Cardiac muscle cell (in vitro differentiated cells and primary cell): Measurements from ENCODE around the gene MBP. TPM values are rescaled to one million over a fixed set of nuclear protein-coding genes. Genes with fewer than 3 reads are reported as not detected.
A peak's percentile ranks its signal among the peaks of the same experiment; 100 is the strongest.

Source experiments
- DNase-seq, 2 donors: peaks; one replicate each; pipeline versions ENCODE4 v3.0.0 to v3.0.0-alpha.2; 2010 to 2017; ENCODE audit warnings: low read depth in 1 of 2, low spot score in 1 of 2
- H3K27ac ChIP-seq: fragments of 200-600 bp; sonication (generic); 2 replicates; pipeline ENCODE4 v1.5.1; 2016
- H3K27me3 ChIP-seq: fragments of 200-600 bp; sonication (generic); 2 replicates; pipeline ENCODE4 v1.6.0; 2016; ENCODE audit warnings: control low read depth
- H3K36me3 ChIP-seq: fragments of 200-600 bp; sonication (generic); 2 replicates; pipeline ENCODE4 v1.5.1; 2016; ENCODE audit warnings: control low read depth
- H3K4me1 ChIP-seq: fragments of 200-600 bp; sonication (generic); 2 replicates; pipeline ENCODE4 v1.8.1; 2017; ENCODE audit warnings: low read depth, mild to moderate bottlenecking, mixed run types
- H3K4me3 ChIP-seq: fragments of 200-600 bp; sonication (generic); 2 replicates; pipeline ENCODE4 v1.5.1; 2016; ENCODE audit warnings: mild to moderate bottlenecking
- H3K9me3 ChIP-seq: fragments of 200-600 bp; sonication (generic); 2 replicates; pipeline ENCODE4 v1.5.1; 2017; ENCODE audit warnings: low read depth, mild to moderate bottlenecking, control low read depth
- polyA plus RNA-seq: library from polyadenylated mRNA; unstranded; fragments of >200 nt; fragmentation: Nextera tagmentation; extraction: Ambion mirVana; gene quantifications from 2 replicates; pipeline ENCODE4 v1.2.1, GENCODE V29; 2016
- total RNA-seq: library from RNA; depleted of rRNA; stranded (reverse); fragments of >200 nt; gene quantifications from 2 replicates; pipeline ENCODE4 v1.2.3, GENCODE V29; 2016
- TF ChIP-seq, protein P1 (sequence below): IDR thresholded peaks from 2 replicates; pipeline ENCODE4 v1.5.1; 2012; ENCODE audit warnings: low read depth, mild to moderate bottlenecking, low read length

MBP gene
- total RNA-seq (0.04 and 0.42 TPM in 2 replicates), polyA plus RNA-seq (0.32 TPM in 1 of 2 replicates, not detected in the other)

DNA sequence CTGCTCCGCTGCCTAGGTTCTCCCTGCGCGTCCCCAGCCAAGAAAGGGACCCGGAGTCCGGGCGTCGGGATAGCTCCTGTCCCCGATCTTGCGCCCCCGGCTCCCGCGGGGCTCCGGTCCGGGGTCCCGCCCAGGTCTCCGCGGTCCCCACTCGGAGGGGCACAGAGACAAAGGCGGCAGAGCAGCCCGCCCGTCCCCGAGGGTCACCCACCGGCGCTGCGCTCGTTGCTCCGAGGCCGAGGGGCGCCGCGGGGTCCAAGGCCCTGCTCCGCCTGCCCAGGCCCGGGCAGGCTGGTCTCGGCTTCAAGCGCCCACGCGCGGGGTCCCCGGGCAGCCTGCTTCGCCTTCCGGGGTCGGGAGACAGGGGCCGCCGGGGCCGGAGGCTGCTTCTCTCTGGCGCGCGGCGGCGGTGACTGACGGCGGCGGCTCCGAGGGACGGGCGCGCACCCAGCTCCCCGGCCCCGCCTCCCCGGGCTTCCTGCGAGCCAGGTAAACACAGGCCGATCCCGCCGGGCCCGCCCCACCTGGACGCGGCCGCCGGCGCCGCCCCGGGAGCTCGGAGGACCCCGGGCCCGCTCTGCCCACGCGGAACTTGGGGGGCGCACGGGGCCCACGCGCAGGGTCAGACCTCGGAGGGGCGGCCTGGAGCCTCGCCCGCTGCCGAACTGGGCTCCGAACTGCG lies at the start of gene MBP:
Gene MBP, minus strand, starts transcription at position 415 of the 682 bp plus-strand sequence. CDS start 27,522 bp downstream, outside the sequence.
- DNase-seq, result peak in 1 of 2 donors; percentile 53
- no peaks in the 10 kb centered on the region for H3K9me3 ChIP-seq
- H3K36me3 ChIP-seq, result no peaks in the 10 kb centered on the region
- H3K27ac ChIP-seq, result no peak within 1 kb of the TSS
- H3K4me3 ChIP-seq, result peak within 1 kb of the TSS; percentile 45
- TF ChIP-seq, protein P1, sequence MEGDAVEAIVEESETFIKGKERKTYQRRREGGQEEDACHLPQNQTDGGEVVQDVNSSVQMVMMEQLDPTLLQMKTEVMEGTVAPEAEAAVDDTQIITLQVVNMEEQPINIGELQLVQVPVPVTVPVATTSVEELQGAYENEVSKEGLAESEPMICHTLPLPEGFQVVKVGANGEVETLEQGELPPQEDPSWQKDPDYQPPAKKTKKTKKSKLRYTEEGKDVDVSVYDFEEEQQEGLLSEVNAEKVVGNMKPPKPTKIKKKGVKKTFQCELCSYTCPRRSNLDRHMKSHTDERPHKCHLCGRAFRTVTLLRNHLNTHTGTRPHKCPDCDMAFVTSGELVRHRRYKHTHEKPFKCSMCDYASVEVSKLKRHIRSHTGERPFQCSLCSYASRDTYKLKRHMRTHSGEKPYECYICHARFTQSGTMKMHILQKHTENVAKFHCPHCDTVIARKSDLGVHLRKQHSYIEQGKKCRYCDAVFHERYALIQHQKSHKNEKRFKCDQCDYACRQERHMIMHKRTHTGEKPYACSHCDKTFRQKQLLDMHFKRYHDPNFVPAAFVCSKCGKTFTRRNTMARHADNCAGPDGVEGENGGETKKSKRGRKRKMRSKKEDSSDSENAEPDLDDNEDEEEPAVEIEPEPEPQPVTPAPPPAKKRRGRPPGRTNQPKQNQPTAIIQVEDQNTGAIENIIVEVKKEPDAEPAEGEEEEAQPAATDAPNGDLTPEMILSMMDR, result no peak
- H3K4me1 ChIP-seq, result peaks cover 4% of the 10 kb centered on the region
- H3K27me3 ChIP-seq, result peaks cover 80% of the 10 kb centered on the region

DNA sequence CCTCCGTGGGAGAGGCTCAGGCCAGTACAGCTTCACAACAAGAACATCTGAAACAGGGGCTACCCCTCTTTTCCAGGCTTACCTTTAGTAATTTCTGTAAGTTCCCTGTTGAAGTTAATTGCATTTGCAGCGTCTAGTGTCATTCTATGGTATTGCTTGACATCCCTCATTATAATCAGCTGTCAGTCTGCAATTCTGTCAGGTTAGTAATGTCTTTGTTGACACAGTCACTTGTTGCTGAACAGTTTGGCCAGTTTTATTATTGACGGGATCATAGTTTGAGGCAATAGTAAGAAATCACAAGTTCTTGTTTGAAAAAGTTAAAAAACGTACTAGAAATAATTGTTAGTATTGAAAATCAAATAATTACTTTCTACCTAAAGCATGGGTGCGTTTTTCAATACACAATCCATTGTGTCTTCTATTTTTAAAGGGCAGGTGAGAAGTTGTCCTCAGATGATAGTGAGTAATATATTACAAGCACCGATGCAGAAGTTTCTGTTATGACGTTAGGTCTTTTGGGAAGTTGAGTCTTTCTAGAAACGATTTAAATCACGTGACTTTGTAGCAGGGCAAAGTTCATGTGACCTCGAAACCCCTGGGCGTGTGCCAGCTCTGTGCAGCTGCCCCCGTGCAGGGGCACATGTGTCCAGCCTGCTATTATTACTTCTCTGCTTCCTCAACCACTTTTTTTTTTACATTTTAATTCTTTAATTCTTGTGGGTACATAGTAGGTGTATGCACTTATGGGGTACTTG lies 49.5 kb upstream of the MBP start:
- TF ChIP-seq, protein P1, result no peak

DNA sequence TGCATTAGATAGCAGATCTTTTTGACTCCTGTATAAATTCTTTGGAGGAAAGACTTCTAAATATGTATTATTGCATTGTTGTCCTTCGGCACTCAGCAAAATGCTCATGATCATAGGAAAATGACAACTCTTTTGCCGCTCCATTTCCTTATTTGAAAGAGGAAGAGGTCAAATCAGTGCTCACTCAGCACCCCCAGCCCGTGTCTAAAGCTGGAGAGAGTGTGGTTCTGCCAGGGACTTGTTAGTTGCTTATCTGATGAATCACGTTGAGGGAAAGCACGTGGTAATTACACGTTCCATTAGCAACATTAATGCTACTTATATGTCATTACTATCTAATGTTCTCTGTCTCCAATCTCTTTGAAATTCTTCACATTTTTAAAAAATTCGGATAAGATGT lies 46.0 kb upstream of the MBP start:
- no peaks in the 10 kb centered on the region for H3K9me3 ChIP-seq
- no peaks in the 10 kb centered on the region for H3K27me3 ChIP-seq
- H3K27ac ChIP-seq, result no peak overlapping the region
- H3K4me3 ChIP-seq, result no peak overlapping the region
- no peaks in the 10 kb centered on the region for H3K36me3 ChIP-seq
- DNase-seq, result peak in 1 of 2 donors; percentile 56
- no peaks in the 10 kb centered on the region for H3K4me1 ChIP-seq
- TF ChIP-seq, protein P1, result no peak

More for the DNA sequence above, 49.5 kb upstream of the MBP start:
- H3K27ac ChIP-seq, result no peak overlapping the region
- H3K4me1 ChIP-seq, result no peaks in the 10 kb centered on the region
- H3K9me3 ChIP-seq, result no peaks in the 10 kb centered on the region
- H3K36me3 ChIP-seq, result no peaks in the 10 kb centered on the region
- H3K4me3 ChIP-seq, result no peak overlapping the region
- no peaks in the 10 kb centered on the region for H3K27me3 ChIP-seq
- no peak for DNase-seq

DNA sequence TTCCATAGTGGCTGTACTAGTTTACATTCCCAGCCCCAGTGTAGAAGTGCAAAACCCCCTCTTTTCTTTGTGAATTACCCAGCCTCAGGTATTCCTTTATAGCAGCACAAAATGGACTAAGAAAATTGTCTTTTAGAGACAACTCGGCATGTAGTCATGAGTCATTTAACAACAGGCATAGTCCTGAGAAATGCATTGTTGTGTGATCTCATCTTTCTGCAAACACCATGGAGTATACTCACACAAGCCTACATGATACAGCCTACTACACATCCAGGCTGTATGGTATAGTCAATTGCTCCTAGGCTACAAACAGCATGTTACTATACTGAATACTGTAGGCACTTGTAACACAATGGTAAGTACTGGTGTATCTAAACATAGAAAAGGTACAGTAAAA lies 44.4 kb upstream of the MBP start:
- Histone ChIP-seq H3K4me1 (no peaks in the 10 kb centered on the region), H3K9me3 (no peaks in the 10 kb centered on the region), H3K27me3 (no peaks in the 10 kb centered on the region), H3K36me3 (no peaks in the 10 kb centered on the region), H3K4me3 (no peak overlapping the region), H3K27ac (no peak overlapping the region)
- DNase-seq, result peak in 1 of 2 donors; percentile 16
- TF ChIP-seq, protein P1, result no peak

DNA sequence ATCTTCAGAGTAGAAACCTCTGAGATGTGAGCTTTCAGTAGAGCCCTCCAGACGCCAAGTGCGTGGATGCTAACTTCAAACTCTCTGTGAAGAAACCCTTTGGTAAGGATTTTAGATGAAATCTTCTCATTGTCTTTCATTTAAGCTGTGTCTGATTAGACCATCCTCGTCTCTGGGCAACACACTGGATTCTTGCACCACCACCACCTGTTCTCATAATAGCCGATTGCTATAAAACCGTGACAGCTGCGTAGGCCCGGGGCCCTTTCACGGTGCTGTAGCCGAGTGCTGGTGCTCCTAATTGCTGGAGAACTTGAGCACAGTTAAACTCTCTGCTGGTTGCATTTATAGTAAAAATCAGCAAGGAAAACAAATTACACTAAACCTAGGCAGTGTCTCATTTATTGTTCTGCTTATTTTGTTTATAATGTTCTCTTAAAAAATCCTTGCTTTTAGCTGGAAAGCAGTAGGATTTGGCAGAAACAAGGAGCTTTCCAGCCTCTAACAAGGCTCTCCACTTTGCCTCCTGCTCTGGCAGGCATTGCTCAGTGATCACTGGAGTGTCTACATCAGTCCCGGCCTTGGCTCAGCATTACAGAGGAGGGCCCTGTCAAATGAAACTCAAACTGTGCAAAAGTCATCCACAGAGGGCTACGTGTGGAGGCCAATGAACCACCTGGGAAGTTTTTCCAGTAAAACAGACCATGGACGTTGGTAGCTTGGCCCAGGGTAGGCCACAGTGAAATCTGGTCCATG lies 40.9 kb upstream of the MBP start:
- Histone ChIP-seq H3K27me3 (no peaks in the 10 kb centered on the region), H3K4me1 (no peaks in the 10 kb centered on the region), H3K36me3 (no peaks in the 10 kb centered on the region), H3K4me3 (no peak overlapping the region), H3K9me3 (no peaks in the 10 kb centered on the region), H3K27ac (no peak overlapping the region)
- DNase-seq, result no peak
- TF ChIP-seq, protein P1, result no peak
